Measurements from ENCODE around the gene CAP2.

GRCh38 chr6:17458966-17459365, 65.6 kb downstream of the CAP2 start:
- TF ChIP-seq CTCF (IDR thresholded peaks at IDR 0.05), result no peak
- TF ChIP-seq REST (IDR thresholded peaks at IDR 0.05; ENCODE audit: insufficient read depth in 1 of 2, low read depth in 2 of 2, low read length in 1 of 2), result no peak
